ELR (cell line): ENCODE measurements around the gene COBLL1.

Source experiments
- DNase-seq: peaks from one replicate; pipeline ENCODE4 v3.0.0-alpha.2; 2015; ENCODE audit warnings: low read depth

The COBLL1 gene

DNA sequence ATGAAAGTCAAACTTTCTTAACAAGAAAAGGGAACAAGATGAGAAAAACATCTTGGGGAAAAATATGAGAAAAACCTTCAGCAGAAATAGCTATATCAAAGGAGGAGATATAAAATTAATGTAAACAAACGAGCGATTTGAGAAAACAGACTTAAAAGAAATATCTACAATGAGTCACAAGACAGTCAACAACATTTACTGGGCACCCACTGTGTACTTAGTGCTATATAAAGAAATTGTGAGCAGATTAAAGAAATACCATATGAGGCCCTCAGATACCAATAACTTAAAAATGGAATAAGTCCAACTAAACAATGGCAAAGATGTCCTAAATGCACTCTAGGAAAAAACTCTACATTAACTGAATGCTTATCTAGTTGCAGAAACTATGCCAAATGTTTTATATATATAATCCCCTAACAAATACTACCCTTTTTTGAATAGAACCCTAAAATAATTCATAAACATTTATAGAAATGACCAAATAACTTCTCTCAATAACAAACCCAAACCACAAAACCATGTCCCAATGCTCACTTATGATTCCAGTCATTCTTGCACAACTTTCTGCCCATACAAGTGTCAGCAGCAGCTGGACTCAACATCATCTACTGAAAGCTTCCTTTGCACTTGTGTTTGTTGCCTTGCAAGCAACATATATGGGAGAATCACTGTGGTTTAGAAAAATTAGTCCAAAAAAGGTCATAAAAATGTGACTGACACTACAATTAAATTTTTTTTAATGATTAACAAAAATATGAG, 83.5 kb downstream of the COBLL1 start:
- DNase-seq: no peak

DNA sequence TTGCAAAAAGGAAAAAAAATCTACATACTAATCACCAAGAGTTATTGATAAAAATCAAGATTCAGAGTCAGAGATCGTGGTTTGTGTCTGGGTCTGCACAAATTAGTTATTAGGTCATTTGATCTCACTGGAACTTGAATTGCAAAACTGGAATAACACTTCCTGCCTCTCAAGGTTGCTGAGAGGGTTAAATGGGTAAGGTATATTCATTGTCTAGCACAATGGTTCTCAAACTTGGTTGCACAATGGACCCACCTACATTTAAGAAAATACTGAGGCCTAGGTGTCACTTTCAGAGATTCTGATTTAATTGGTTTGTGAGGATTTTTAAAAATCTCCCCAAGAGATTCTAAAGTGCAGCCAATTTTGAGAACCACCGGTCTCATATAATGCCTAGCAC, 84.8 kb downstream of the COBLL1 start:
- no peak for DNase-seq

DNA sequence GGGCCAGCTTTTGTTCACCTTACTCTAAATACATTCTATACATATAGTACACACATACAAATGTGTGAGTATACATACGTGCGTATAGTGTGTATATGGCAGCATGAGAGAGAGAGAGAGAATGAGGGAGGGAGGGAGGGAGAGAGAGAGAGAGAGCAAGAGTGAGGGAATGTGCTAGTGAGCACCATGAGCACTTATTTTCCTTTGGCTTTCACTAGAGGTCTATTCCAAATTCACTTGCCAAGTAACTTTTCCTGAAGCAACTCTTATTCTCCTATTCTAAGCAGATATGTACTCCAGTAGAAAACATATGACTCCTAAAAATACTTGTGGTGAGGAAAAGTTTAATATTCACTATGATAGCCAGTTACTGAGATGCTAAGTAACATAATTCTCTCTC, 85.7 kb downstream of the COBLL1 start:
- DNase-seq: no peak

DNA sequence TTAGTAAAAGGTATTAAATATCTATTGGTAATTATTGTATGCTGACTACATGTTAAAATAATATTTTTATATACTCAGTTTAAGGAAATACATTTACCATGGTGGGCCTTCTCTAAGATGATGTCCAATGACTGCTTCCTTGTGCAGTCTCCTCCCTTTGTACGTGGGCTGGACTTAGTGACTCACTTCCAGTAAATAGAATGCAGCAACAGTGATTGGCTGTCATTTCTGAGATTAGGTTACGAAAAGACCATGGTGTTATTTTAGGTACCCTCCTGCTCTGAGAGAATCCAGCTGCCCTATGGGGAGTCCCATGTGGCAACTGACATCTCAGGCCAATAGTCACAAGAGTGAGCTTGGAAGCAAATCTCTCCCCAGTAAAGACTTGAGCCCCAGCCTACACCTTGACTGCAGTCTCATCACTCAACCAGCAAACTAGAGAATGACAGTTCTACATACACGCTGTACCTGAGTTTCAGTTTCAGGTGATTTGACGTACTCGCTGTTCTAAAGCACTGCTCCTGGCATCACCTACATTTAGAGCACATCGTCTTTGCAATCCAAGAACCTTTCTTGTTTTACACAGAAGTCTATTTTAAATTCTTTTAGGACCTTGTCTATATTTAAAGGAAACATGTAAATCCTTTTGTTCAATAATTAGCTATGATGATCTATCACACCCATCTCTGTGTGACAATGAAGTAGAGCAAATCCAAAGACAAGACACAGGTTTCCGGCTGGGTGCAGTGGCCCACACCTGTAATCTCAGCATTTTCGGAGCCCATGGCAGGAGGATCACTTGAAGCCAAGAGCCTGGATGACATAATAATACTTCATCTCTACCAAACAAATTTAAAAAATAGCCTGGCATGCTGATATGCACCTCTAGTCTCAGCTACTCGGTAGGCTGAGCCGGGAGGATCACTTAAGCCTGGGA, 87.2 kb downstream of the COBLL1 start:
- no peak for DNase-seq

DNA sequence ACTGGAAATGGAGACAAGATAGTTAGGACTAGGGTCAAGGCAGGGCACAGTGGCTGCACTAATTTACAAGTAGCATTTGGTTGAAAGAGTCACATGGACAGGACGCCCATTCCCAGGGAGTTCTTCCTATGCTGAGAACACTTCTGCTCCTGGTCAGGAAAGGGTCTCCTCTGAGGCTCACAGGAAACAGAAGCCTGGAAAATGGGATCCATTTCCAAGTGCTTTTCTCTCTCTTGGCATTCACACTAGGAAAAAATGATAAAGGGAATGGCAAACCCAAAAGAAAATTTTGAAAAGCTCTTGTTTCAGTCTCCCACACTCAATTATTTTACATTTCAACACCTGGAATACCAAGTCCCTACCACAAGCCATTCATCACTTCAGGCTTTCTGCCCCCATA, 88.7 kb downstream of the COBLL1 start:
- no peak for DNase-seq

DNA sequence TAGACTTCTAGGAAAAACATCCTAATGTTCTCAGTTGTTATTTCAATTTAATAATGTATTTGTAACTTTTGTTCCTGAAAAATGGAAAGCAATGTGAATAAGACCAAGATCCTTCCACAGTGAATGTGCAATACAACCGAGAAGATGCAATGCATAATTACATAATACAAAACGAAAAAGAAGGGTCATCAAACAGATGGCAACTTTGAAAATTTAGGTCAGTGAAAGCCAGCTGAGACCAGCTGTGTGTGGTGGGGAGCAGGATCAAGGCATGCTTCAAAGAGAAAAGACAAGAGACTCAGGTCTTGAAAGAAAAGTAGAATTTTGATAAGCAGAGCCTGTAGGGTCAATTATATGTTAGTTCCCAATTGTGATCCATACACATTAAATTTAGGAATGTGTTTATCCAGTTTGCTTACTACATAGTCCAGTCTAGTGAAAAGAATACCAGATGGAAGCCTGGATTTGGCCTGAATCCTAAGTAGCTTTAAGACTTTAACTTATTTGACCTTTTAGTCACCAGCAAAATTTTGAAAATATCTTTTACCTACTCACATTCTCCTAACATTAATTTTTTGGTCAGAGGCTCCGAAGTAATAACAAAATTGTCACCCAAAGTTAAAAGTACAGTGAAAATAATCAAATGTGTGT, 93.7 kb downstream of the COBLL1 start:
- DNase-seq: no peak

DNA sequence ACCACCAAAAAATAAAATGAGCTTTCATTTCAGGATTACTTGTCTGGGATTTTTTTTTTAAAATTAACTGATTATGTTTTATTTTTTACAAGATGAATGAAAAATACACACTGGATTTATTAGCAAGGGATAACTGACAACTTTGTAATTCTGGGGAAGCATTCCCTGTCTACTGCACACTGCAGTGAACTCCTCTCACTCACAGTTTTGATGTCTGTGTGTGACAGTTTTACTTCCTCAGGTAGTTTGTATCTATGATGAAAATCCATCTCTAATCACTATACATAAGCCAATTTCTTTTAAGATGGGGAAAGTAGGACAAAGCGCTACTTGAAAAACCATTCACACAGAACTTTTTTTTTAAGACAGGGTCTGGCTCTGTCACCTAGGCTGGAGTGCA, 94.5 kb downstream of the COBLL1 start:
- DNase-seq: no peak

DNA sequence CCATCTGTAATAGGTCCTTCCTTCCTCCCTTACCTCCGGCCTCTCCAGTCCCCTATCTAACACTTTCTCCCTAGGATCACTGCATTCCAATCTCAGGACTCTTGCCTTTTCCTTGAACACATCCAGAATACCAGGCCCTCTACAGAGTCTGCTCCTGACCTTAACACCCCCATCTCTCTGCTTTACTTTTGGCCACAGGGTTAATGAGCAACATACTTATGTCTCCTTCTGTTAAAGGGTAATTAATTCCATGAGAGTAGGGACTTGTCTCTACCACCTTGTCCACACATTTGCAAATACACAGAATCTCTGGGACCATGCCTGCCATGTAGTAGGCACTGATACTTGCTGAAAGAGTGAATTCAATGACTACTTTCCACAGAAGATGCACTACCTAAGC, 94.9 kb downstream of the COBLL1 start:
- no peak for DNase-seq

DNA sequence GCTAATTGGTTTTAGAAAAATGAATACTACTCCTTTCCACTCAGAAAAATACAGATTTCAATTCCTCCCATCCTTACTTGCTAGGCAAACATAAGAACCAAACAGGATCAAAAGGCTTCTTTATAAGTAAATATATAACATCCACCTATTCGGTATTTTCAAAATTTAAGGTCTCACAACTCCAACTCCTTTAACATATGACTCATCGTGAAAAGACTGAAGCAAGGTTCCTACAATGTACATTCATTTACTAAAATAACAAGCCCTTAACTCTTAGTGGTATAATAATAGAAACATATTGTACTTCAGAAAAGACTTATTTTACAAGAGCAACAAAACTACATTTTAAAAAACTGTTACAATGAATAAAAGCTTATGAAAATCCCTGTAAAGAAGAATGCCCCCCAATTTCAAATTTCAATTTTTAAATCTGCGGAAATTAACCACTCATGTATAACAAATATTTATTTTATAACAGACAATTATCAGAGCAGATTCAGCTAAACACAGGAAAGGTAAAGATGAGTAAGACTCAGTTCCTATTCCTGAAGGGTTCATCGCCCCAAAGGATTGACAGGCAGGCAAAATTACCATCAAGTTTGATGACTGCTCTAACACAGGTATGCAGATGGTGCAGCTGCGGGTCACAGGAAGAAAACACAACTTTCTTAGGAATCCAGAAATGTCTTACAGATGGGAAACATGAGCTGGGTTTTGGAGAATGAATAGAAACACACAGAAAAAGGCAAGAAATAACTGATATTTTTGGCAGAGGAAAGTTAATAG, 96.4 kb downstream of the COBLL1 start:
- no peak for DNase-seq

DNA sequence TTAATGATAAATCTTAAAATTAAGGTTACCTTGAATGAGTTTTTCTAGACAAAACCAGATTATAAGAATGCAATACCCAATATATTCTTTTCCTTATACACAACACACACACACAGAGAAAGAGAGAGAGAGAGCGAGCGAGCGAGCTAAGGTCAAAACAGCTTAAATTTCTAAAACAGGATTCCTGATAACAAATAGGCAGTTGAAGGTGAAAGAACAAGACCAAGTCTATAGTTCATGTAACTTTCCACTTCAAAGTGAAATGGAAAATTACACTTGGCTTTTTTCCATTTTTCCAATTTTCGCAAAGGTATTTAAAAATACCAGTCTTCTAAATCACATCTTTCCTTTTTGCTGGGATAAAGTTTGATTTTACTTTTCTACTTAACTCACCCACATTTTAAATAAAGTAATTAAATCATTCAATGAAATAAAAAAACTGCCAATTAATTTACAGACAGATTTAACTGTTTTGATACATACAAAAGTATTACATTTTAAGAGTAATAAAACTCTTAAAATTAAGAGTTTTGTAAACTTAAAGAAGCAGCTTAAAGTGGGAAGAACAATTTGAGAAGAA, 98.8 kb downstream of the COBLL1 start:
- DNase-seq: no peak

DNA sequence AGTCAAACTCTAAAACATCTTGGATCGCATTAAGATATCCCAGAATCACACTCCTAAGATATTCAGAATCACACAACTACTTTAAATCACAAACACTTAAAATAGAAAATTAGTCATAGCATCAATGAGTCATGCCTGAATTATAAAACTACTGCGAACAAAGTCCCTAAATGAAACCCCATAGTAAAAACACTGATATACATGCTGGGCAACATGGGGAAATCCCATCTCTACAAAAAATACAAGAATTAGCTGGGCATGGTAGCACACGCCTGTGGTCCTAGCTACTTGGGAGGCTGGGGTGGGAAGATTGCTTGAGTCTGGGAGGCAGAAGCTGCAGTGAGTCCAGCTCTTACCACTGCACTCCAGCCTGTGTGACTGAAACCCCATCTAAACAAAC, 101.7 kb downstream of the COBLL1 start:
- peak; percentile 67 for DNase-seq

DNA sequence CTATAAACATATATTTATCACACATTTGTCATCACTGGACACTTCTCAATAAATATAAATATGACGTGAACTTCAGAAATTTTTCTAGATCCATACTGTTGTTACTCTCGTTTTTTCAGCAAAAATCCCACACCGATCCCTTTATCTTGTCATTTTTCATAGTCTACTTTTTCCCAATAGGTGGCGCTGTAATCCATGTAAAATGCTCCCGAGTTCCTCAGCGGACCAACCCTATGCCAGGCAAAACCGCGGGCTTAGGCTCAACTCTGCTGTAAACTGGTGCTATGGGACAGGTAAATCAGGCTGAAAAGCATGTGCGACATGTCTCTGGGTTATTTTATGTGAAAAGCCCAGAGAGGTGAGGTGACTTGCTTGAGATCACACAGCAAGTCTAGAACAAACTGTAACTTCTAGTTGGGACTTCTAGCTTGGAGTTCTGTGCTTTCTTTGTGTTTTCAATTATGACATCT, 104.0 kb downstream of the COBLL1 start:
- peak; percentile 75 for DNase-seq

DNA sequence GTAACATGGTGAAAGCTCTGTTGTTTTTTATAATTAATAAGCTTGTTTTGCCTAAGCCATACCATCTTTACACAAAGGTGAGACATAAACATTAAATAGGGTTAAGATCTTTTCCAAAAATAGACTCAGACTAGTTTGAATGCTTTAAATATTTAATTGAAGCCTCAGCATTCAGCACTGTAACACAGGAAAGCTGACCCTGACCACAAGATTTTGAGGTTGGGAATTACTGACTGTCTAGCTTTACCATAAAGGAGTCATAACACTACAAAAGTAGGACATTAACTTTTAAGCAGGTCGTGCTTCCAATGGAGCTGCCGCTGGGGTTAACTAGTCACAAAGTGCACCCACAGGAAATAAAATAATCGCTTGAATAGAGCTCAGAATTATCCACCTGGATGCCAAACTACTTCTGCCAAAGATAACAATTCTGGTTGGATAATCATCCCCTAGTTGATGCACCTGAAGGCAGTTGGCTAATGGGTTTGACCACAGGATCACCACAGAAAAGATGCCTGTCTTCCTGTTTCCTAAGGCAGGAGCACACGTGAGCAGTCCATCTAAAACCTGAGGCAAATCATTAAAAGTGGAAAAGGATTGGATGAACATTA, 106.2 kb downstream of the COBLL1 start:
- no peak for DNase-seq

DNA sequence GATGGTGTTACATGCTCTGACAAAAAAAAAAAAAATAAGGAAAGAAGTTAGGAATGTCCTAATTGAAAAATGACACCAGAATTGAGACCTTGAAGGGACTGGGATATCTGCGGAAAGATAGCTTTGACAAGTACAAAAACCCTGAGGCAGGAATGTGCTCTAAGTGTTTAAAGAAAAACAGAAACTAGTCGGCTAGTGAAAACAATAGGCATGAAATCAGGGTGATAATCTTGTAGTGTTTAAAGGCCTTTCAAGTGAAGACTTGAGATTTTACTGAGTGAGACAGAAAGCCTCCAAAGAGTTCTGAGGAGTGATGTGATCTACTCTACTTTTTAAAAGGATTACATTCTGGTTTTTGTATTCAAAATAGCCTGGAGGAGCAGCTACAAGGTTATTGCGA, 107.4 kb downstream of the COBLL1 start:
- DNase-seq: no peak

DNA sequence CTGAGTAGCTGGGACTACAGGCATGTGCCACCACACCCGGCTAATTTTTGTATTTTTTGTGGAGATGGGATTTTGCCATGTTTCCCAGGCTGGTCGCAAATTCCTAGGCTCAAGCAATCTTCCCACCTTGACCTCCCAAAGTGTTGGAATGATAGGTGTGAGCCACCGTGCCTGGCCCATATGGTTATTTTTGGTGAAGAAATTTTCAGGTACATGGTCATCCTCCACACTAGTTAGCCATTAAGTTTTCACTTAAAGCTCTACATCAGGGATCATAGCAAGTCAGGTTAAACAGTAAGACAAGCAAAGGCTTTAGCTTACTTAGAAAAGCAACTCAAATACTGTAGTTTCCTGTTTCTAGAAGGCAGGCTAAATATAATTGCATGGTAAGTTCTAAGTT, 116.1 kb downstream of the COBLL1 start:
- no peak for DNase-seq

DNA sequence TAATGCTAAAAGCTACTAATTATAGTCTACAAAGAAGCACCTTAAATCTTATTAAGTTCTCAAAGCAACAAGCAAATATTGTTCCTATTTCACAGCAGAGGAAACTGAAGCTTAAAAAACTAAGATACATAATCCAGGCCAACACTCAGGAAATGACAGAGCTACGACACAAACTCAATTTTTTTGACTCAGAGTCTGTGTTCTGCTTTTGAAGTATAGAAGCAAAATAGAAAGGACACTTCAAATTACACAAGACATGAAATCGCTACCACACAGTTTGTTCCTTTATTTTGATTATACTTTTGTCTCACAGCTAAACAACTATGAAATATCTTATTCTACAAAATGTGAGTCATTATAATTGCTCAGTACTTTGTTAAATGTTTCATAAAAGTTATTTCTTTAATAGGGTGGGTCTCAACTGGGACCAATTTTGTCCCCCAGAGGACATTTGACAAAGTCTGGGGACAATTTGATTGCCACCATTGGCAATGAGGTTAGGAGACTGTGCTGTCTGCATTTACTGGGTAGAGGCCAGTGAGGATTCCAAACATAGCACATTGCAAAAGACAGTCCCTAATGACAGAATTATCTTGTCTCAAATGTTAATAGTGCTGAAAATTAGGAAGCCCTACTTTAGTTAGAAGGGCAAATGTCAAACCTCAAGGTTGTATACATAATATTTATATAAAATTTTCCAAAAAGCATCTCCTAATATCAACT, 118.8 kb downstream of the COBLL1 start:
- DNase-seq: no peak

DNA sequence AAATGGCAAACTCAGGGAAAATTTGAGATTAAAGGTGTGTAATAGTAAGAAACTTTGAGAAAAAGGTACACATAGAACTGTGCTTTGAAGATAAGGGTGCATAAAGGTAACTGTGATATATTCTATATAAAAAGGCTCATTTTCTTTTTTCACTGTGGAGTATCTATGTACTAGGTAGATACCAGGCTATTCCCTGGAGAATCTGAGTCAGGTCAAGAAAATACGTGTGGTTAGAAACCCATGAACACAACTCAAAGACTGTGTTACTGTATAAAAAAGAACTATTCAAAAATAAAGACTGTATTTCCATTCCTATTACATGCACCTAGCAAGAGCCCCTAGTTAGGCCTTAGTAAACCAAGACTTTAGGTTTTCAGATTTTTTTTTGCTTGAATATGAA, 120.2 kb downstream of the COBLL1 start:
- no peak for DNase-seq

DNA sequence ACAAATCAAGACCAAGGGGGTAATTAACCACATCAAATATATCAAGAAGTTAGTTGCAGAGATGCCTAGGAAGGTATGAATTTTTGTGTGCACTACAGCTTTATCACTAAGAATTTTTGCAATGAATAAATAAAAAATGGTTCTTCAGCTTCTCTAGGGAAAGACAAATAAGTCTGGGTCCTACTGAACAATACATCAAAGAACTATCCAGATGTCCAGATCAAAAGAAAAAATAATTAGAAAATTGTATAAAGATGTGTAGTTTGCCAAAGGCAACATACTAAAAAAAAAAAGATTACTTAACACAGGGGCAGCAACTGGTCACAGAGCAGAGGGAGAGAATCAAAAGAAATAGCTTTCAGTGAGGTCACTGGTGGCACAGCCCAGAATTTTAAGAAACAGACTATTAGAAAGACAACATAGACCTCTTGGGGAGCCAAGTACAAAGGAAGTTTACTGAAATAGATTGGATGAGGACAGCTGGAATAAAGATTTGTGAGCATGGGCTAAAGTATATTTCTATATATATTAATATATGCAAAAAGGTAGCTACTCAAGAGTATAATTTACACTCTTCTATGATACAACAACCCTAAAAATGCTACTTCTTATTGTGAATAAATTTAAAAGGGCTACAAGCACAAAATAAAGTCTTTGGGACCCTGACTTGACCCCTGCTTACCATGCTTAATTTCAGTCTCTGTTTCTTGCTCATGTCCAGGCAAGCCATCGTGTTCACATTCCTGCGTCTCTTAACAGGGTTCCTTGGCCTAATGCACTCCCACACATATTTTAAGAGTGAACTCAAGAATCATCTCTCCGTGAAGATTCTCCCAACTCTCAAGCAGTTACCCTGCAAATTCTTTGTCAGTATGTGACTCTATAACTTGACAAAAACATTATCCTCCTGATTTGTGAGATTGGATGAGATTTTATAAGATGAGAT, 121.4 kb downstream of the COBLL1 start:
- no peak for DNase-seq
